GM12865 (cell line): ENCODE data around the gene TMEM131.
"Not testable (repeated sequence)": the region's sequence is repeated elsewhere in the genome, so short reads cannot be mapped to it uniquely, and the experiment has no call there.

ENCODE experiments used
- DNase-seq: peaks from one replicate; pipeline ENCODE4 v3.0.0; 2010; ENCODE audit warnings: low read depth
- H3K4me3 ChIP-seq: 2 replicates; pipeline ENCODE4 v1.5.1; 2011; ENCODE audit warnings: mild to moderate bottlenecking, low read depth, low read length, control low read depth
- CTCF ChIP-seq: IDR thresholded peaks from 2 replicates; pipeline ENCODE4 v1.5.1; 2011; ENCODE audit warnings: low read length, control low read depth, low read depth, inconsistent platforms; ENCODE audit not compliant: insufficient read depth; ENCODE audit errors: missing control alignments

The TMEM131 gene

GRCh38 chr2:97713296-97714083 is 282.3 kb downstream of the TMEM131 start, which contains the start of gene ZAP70:
Gene ZAP70 (plus strand): TSS chr2:97713576. CDS start chr2:97724037, 10,461 bp downstream.
- H3K4me3 ChIP-seq = no peak within 1 kb of the TSS
- DNase-seq = peak; percentile 32
- TF ChIP-seq CTCF = no peak

- no peak overlapping the region for H3K4me3 ChIP-seq
- TF ChIP-seq CTCF = no peak
- no peak for DNase-seq
These were observed 283.0 kb downstream of the TMEM131 start for GRCh38 chr2:97712693-97713295.

GRCh38 chr2:97712175-97712574 is 283.6 kb downstream of the TMEM131 start:
- DNase-seq, H3K4me3 ChIP-seq: not testable (repeated sequence)

GRCh38 chr2:97711394-97711711 is 284.4 kb downstream of the TMEM131 start:
- no peak for TF ChIP-seq CTCF
- no peak for DNase-seq
- H3K4me3 ChIP-seq = no peak overlapping the region

GRCh38 chr2:97708608-97709007 is 287.1 kb downstream of the TMEM131 start:
- TF ChIP-seq CTCF = no peak
- DNase-seq = no peak

GRCh38 chr2:97708048-97708380 is 287.7 kb downstream of the TMEM131 start:
- H3K4me3 ChIP-seq = no peak overlapping the region
- no peak for TF ChIP-seq CTCF
- DNase-seq = no peak

More at GRCh38 chr2:97708608-97709007, 287.1 kb downstream of the TMEM131 start:
- no peak overlapping the region for H3K4me3 ChIP-seq

GRCh38 chr2:97707362-97708047 is 288.2 kb downstream of the TMEM131 start:
- DNase-seq = no peak
- TF ChIP-seq CTCF = no peak
- H3K4me3 ChIP-seq = no peak overlapping the region
